KOPT-K1 (cell line): ENCODE measurements around the gene LRPPRC.

Experiments used
- H3K27ac ChIP-seq: fragments of 200-600 bp; sonication (generic); 2 replicates; pipeline ENCODE4 v1.5.1; 2016; ENCODE audit warnings: antibody characterized with exemption, mild to moderate bottlenecking, low read depth, low read length; ENCODE audit not compliant: poor library complexity, severe bottlenecking
- H3K36me3 ChIP-seq: fragments of 200-600 bp; sonication (generic); 2 replicates; pipeline ENCODE4 v1.5.1; 2017; ENCODE audit warnings: antibody characterized with exemption, mild to moderate bottlenecking, low read length, moderate library complexity; ENCODE audit not compliant: insufficient read depth
- H3K9me3 ChIP-seq: fragments of 200-600 bp; sonication (generic); 2 replicates; pipeline ENCODE4 v1.5.1; 2017; ENCODE audit warnings: antibody characterized with exemption, low read length, mild to moderate bottlenecking; ENCODE audit not compliant: insufficient read depth, poor library complexity, severe bottlenecking

Gene LRPPRC

GRCh38 chr2:44001716-44002115, 5.9 kb upstream of the LRPPRC start:
- Histone ChIP-seq H3K27ac (no peak overlapping the region), H3K36me3 (no peaks in the 10 kb centered on the region), H3K9me3 (no peaks in the 10 kb centered on the region)

- H3K27ac ChIP-seq = no peak overlapping the region
- no peaks in the 10 kb centered on the region for H3K9me3 ChIP-seq
- H3K36me3 ChIP-seq = peaks cover 13% of the 10 kb centered on the region
These were observed 2.5 kb upstream of the LRPPRC start for GRCh38 chr2:43998263-43998662.

- peaks cover 61% of the 10 kb centered on the region for H3K36me3 ChIP-seq
- no peak overlapping the region for H3K27ac ChIP-seq
- H3K9me3 ChIP-seq = no peaks in the 10 kb centered on the region
These were observed 2.4 kb downstream of the LRPPRC start for GRCh38 chr2:43993437-43993836.

GRCh38 chr2:43989545-43989944, 6.2 kb downstream of the LRPPRC start:
- Histone ChIP-seq H3K27ac (no peak overlapping the region), H3K36me3 (peaks cover 99% of the 10 kb centered on the region), H3K9me3 (no peaks in the 10 kb centered on the region)

GRCh38 chr2:43986600-43986999, 9.2 kb downstream of the LRPPRC start:
- H3K9me3 ChIP-seq = no peaks in the 10 kb centered on the region
- peaks cover 91% of the 10 kb centered on the region for H3K36me3 ChIP-seq
- H3K27ac ChIP-seq = no peak overlapping the region

- no peak overlapping the region for H3K27ac ChIP-seq
These were observed 10.4 kb downstream of the LRPPRC start for GRCh38 chr2:43985359-43985758.

GRCh38 chr2:43984533-43984932, 11.3 kb downstream of the LRPPRC start:
- Histone ChIP-seq H3K27ac (no peak overlapping the region), H3K36me3 (peaks cover 91% of the 10 kb centered on the region), H3K9me3 (no peaks in the 10 kb centered on the region)

More at GRCh38 chr2:43985359-43985758, 10.4 kb downstream of the LRPPRC start:
- Histone ChIP-seq H3K9me3 (no peaks in the 10 kb centered on the region), H3K36me3 (peaks cover 91% of the 10 kb centered on the region)

GRCh38 chr2:43980902-43981301, 14.9 kb downstream of the LRPPRC start:
- Histone ChIP-seq H3K36me3 (peaks cover 92% of the 10 kb centered on the region), H3K9me3 (no peaks in the 10 kb centered on the region), H3K27ac (no peak overlapping the region)

- Histone ChIP-seq H3K36me3 (peaks cover 100% of the 10 kb centered on the region), H3K27ac (no peak overlapping the region), H3K9me3 (no peaks in the 10 kb centered on the region)
These were observed 18.0 kb downstream of the LRPPRC start for GRCh38 chr2:43977677-43978375.

- Histone ChIP-seq H3K36me3 (peaks cover 100% of the 10 kb centered on the region), H3K9me3 (no peaks in the 10 kb centered on the region), H3K27ac (no peak overlapping the region)
These were observed 34.9 kb downstream of the LRPPRC start for GRCh38 chr2:43960921-43961320.

GRCh38 chr2:43958397-43959275, 37.2 kb downstream of the LRPPRC start:
- no peak overlapping the region for H3K27ac ChIP-seq

GRCh38 chr2:43950383-43951008, 45.3 kb downstream of the LRPPRC start:
- Histone ChIP-seq H3K9me3 (no peaks in the 10 kb centered on the region), H3K27ac (no peak overlapping the region), H3K36me3 (peaks cover 100% of the 10 kb centered on the region)

More at GRCh38 chr2:43958397-43959275, 37.2 kb downstream of the LRPPRC start:
- Histone ChIP-seq H3K36me3 (peaks cover 100% of the 10 kb centered on the region), H3K9me3 (no peaks in the 10 kb centered on the region)

- no peaks in the 10 kb centered on the region for H3K9me3 ChIP-seq
- peaks cover 100% of the 10 kb centered on the region for H3K36me3 ChIP-seq
- no peak overlapping the region for H3K27ac ChIP-seq
These were observed 47.4 kb downstream of the LRPPRC start for GRCh38 chr2:43948370-43948769.

GRCh38 chr2:43946685-43947084, 49.1 kb downstream of the LRPPRC start:
- Histone ChIP-seq H3K27ac (no peak overlapping the region), H3K36me3 (peaks cover 99% of the 10 kb centered on the region), H3K9me3 (no peaks in the 10 kb centered on the region)

GRCh38 chr2:43945439-43945838, 50.4 kb downstream of the LRPPRC start:
- Histone ChIP-seq H3K36me3 (peaks cover 99% of the 10 kb centered on the region), H3K27ac (no peak overlapping the region), H3K9me3 (no peaks in the 10 kb centered on the region)
